Measurements from ENCODE around the gene PSME3.
A peak's percentile ranks its signal among the peaks of the same experiment; 100 is the strongest.

The PSME3 gene

DNA sequence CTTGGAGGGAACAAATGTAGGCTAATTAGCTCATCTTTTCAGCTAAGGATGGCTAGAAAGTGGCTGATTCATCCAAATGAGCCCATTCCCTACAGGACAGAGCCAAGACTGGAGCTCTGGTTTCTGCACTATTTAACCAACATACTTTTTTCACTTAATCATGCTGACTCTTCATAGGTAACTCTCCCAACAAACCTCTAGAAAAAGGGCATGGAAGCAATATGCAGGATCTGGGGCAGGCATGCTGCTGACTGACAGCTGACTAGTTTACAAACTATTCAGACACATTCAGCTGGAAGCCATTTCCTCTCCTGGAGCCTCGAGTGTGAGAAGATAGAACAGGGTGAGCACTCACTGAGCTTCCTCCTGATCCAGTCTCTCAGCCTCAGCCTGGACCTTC is 15.3 kb upstream of the PSME3 start:
- no peak for DNase-seq (ENCODE audit: low spot score)

DNA sequence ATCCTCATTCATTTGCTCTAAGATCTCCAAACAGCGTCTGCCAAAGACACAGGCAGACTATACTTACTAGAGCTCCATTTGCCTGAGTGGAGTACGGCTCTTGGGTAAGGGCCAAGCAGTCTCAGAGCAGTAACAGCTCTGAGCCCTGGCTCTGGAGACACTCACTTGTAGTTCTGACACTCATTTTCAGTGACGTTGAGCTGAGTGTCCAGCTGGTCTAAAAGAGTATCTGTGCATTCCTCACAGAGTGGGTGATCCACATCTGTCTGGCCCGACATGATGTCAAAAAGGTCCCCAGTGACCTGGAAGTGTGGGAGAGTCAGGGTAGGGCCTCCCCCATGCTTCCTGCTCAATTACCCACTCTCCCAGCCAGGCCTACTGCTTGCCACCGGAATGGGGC is 14.8 kb upstream of the PSME3 start:
- no peak for DNase-seq (ENCODE audit: low spot score)

DNA sequence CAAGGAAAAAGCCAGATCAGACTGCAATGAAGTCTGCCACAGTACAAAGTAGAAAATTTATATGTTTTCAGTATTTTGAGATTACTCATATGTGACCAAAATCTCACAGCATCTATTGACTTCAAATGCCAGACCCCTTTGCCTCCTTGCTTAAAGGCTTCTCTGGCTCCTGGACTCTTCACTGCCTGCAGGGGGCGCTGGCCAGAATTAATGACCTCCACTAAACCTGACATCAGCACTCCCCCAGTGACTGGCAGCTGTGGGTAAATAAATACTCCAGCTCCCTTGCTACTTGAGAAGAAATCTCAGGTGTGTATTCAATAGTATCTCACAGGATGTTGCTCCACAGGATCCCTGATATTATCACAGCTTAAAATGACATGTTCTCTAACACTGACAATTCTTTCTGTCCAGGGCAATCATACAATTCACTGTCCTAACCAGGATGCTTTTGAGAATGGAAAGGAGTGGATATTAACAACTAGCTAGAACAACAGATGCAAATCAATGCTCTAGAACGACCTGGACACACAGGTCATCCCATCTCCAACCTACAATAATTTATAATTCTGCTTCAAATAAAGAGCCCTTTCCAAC is 13.2 kb upstream of the PSME3 start:
- DNase-seq (ENCODE audit: low spot score), result peak; percentile 78

GRCh38 chr17:42821176-42821575 is 12.0 kb upstream of the PSME3 start:
- DNase-seq (ENCODE audit: low spot score), result no peak

- DNase-seq (ENCODE audit: low spot score), result no peak
These were observed 5.7 kb upstream of the PSME3 start for GRCh38 chr17:42827472-42827871.

GRCh38 chr17:42830971-42831370 is 2.2 kb upstream of the PSME3 start:
- DNase-seq (ENCODE audit: low spot score), result no peak

DNA sequence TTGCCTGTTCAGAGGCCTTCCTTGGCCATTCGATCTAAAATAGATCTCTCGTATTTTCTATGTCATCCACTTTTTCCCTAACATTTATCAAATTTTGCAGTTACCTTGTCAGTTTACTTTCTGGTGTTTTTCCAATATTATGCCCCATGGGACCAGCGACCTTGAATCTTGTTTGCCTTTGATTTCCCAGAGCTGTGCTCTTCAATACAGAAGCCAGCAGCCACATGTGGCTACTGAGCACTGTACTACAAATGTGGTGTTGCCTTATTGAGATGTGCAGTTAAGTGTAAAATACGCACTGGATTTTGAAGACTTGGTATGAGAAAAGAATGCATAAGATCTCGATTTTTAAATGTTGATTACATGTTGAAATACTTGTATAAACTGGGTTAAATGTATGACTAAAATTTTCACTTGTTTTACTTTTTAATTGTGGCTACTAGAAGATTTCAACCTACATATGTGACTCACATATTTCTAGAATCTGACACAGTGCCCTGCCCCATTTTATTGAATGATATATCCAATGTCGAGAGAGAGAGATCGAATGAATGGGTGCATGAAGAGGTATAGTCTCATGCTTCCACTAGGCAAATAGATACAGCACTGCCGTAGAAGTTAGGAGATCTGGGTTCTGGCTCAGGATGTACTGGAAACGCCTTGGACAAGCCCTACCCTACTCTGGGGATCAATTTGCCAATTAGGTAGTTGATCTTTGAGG is 824 bp upstream of the PSME3 start:
- no peak for DNase-seq (ENCODE audit: low spot score)

DNA sequence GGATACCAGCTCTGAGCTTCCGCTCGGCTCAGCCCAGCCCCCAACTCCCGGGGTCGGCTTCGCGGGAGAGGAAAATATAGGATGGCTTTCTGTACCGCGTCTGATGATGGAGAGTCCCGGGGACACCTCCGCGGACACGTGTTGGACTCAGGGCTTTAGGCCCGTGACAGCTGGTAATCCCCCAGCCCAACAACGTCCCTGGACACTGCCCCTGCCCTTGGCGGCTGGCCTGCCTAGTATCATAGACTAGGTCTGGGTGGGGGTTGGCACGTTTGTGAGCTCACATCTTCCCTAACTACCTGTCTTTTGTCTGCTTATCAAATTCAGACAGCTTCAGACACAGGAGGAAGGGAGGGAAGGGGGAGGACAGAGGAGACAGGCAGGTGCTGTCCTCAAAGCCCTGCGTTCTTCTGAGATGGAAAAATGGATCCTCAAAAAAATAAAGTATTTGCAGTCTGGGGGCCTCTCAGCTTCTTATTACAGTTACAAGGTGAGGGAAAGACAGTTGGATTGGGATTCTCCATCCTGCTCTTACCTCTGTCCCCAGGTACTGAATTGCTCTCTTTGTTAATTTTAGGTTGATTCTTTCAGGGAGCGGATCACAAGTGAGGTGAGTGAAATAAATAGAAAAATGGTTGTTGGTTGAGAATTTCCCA is 698 bp downstream of the PSME3 start:
- no peak for DNase-seq (ENCODE audit: low spot score)

- DNase-seq (ENCODE audit: low spot score), result no peak
These were observed 2.5 kb downstream of the PSME3 start for GRCh38 chr17:42835732-42836131.

DNA sequence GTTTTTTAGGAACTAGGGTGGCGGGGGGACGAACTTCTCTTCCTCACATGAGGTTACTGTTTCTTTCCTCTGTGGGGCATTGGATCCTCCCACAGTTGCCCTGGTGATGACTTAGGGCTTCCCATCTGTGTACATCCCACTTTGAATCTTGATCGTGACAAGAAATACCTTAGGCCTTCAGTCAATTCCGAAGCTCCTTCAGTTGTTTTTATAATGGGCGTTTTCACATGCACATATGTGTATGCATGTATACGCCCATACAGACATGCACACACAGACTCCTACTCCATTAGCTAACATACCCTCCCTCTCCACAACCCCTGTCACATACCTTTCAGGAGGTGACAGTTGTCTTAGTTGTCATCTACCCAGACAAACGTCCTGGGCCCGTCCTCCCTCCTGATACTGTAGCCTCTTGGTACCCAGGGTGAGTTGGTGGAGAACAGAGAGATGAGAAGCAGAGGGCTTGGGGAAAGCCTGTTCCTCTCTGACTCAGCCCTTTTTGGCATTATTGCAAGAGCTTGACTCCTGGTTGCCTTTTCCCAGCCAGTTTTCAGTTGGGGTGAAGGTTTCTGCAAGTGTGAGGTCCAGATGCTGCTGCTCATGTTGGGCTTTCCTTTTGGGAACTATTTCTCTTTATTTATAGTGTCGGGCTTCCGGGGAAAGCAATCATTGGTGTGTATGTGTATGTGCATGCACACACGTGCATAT is 8.9 kb downstream of the PSME3 start:
- DNase-seq (ENCODE audit: low spot score), result no peak

DNA sequence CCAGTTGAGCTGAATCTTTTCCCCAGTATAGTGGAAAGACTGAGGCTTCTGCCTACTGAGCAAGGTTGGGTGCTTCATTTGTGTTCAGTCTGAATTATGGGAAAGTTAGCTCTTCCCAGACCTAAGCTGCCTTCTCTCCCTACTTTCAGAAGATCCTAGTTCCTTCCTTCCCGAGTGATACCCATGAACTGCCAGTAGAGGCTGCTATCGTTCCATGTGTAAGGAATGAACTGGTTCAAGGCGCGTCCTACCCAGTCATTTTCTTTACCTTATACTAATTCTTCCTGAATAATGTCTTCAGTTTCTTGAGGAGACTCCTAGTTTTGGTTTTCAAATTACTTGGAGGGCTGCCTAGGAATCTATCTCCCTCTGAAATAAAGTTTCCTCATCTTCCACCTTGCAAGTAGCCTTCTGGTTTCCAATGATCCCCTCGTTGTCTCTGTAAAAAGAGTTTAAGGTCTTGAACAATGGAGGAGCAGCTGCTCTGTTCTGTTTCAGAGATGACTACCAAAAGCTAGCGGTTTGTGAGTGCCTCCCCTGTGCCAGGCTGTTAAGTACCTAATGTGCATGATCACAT is 10.2 kb downstream of the PSME3 start:
- peak; percentile 84 for DNase-seq (ENCODE audit: low spot score)

DNA sequence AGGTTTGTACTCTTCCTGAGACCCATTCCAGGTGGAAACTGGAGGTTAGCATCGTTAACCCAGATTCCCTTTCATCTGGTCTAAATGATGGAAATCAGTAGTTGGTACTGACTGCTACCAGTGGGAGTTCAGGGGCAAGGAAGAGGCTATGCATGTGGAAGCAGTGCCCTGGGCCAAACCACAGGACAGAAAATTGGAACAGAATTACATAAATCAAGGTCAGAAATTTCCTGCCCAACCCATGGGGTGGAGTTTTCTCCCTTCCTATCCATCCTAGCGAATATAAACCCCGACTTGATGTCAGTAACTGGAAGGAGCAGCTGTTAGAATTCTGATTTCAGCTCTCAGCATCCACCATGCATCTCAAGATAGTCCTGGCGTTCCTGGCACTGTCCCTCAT is 11.1 kb downstream of the PSME3 start, which contains the start of gene AOC2:
Gene AOC2, plus strand, starts transcription at position 310 of the 400 bp plus-strand sequence. Its CDS starts 47 bp downstream, at position 357.
- DNase-seq (ENCODE audit: low spot score), result no peak

DNA sequence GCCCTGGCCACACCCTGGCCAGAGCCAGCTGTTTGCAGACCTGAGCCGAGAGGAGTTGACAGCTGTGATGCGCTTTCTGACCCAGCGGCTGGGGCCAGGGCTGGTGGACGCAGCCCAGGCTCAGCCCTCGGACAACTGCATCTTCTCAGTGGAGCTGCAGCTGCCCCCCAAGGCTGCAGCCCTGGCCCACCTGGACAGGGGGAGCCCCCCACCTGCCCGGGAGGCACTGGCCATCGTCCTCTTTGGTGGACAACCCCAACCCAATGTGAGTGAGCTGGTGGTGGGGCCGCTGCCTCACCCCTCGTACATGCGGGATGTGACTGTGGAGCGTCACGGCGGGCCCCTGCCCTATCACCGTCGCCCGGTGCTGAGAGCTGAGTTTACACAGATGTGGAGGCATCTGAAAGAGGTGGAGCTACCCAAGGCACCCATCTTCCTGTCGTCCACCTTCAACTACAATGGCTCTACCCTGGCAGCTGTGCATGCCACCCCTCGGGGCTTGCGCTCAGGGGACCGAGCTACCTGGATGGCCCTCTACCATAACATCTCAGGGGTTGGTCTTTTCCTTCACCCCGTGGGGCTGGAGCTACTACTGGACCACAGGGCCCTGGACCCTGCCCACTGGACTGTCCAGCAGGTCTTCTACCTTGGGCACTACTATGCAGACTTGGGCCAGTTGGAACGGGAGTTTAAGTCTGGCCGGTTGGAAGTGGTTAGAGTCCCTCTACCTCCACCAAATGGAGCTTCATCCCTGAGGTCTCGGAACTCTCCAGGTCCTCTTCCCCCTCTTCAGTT is 11.8 kb downstream of the PSME3 start:
- no peak for DNase-seq (ENCODE audit: low spot score)

DNA sequence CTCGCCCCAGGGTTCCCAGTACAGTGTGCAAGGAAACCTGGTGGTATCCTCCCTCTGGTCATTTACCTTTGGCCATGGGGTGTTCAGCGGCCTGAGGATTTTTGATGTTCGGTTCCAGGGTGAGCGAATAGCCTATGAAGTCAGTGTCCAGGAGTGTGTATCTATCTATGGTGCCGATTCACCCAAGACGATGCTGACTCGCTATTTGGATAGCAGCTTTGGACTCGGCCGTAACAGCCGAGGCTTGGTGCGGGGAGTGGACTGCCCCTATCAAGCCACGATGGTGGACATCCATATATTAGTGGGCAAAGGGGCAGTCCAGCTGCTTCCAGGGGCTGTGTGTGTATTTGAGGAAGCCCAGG is 12.3 kb downstream of the PSME3 start:
- no peak for DNase-seq (ENCODE audit: low spot score)

GRCh38 chr17:42845918-42846593 is 12.9 kb downstream of the PSME3 start:
- DNase-seq (ENCODE audit: low spot score), result no peak

DNA sequence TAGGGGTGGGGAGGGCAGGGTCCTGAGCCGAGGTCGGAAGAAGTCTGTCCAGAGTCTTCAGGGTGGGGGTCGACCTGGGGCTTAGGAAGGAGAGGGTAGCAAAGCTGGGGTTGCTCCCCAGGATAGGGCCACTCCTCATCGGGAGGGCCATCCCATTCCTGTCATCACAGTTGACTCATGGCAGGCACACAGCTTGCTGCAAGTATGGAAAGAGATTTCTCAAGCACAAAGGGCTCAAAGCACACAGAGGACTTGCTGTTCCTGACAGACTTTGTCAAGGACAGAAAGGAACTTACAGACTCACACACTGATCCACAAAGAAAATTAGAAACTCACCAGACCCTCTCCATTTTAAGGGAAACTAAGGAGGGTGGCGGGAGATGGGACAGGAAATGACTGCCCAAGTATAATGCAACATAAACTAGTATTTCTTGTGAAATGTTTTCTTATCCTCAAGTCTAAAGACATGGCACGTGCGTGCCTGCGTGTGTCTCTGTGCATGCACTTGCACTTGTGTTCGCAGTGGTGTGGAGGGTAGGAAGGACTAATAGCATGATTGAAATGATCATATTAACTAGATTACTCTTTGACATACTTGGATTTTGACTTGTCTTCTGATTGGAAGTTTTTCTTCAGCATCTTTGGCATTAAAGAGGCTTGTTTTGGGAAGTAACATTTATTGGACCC is 13.5 kb downstream of the PSME3 start:
- no peak for DNase-seq (ENCODE audit: low spot score)

DNA sequence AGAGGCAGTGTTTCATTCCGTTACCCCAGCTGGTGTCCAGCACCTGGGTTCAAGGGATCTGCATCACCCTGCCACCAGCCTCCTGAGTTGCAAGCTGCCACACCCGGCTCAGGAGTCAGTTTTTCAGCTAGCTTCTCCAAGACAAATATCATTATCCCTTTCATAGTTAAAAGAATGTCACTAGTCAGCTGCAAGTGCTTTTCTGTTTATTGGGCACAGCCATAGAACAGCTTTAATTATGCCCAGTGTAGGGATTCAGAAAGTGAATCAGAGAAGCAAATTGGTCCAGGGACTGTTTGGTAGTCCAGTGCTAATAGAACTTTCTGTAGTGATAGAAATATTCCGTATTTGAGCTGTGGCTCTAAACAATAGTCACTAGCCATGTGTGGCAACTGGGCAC is 14.9 kb downstream of the PSME3 start:
- no peak for DNase-seq (ENCODE audit: low spot score)

GRCh38 chr17:42849031-42849430 is 15.8 kb downstream of the PSME3 start:
- no peak for DNase-seq (ENCODE audit: low spot score)

GRCh38 chr17:42849451-42850181 is 16.4 kb downstream of the PSME3 start:
- DNase-seq (ENCODE audit: low spot score), result no peak

DNA sequence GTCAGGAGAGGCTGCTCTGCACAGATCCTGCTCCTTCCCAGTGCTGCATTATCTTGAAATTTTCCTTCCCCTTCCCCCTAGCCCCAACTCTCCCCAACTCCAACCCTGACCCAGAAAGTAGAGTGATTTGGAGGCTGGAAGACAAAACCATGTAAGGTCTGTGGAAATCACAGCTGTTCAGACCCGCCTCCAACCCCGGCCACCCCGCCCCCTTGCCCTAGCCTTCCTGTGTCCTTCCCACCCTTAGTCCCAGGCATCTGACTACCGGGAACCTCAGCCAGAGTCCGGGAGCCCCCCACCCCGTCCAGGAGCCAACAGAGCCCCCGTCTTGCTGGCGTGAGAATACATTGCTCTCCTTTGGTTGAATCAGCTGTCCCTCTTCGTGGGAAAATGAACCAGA is 17.8 kb downstream of the PSME3 start, which contains the start of gene AOC3:
Gene AOC3, plus strand, starts transcription at position 246 of the 400 bp plus-strand sequence. Its CDS starts 145 bp downstream, at position 391.
- DNase-seq (ENCODE audit: low spot score), result no peak
